ENCODE results near the gene MICALL1. TPM values are rescaled to one million over a fixed set of nuclear protein-coding genes. Genes with fewer than 3 reads are reported as not detected.

Gene MICALL1
- total and polyA plus RNA-seq, 9 of the 15 experiments (the other 6 are each of a cell fraction or from before 2014, with no cell fraction given): 0.32 to 21.5 (median 6.1) TPM

GRCh38 chr22:37925330-37925729 is 19.2 kb downstream of the MICALL1 start (continued):
- TF ChIP-seq ZNF280A (IDR thresholded peaks at IDR 0.05; ENCODE audit: low read depth, partially characterized antibody) (no peak), ZNF3 (CRISPR knock-in tag; IDR thresholded peaks at IDR 0.05) (no peak), STAT6 (CRISPR knock-in tag; IDR thresholded peaks at IDR 0.05) (no peak), ZNF184 (CRISPR knock-in tag; IDR thresholded peaks at IDR 0.05) (no peak), ZNF639 (CRISPR knock-in tag; conservative IDR thresholded peaks at IDR 0.05 in 1 of 2, IDR thresholded peaks at IDR 0.05 in 1 of 2) (no peak)

Measured in K562 (cell line).